Measurements from ENCODE around the gene CSNK1G3.
"Not testable (repeated sequence)": the region's sequence is repeated elsewhere in the genome, so short reads cannot be mapped to it uniquely, and the experiment has no call there.

The CSNK1G3 gene

GRCh38 chr5:123511648-123512605, at the start of gene CSNK1G3:
CSNK1G3 (plus strand) TSS chr5:123512177; CDS start chr5:123545664, 33,487 bp downstream.
- peak; percentile 51 for DNase-seq

GRCh38 chr5:123466839-123467238, 45.1 kb upstream of the CSNK1G3 start:
- not testable (repeated sequence) for DNase-seq

DNA sequence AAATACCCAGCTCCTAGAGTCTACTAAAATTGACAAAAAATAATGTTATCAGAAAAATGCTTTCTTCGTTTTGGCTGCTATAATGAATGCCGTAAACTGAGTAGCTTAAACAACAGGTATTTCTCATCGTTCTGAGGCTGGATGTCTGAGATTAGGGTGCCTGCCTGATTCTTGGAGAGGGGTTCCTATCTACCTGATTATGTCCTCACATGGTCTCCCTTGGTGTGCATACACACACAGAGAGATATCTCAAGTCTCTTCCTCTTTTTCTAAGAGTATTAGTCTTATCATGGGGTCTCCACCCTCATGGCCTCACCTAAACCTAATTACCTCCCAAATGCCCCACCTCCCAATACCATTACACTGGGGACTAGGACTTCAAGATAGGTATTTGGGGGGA, 40.6 kb upstream of the CSNK1G3 start:
- DNase-seq = no peak

GRCh38 chr5:123472150-123472924, 39.6 kb upstream of the CSNK1G3 start:
- no peak for DNase-seq

DNA sequence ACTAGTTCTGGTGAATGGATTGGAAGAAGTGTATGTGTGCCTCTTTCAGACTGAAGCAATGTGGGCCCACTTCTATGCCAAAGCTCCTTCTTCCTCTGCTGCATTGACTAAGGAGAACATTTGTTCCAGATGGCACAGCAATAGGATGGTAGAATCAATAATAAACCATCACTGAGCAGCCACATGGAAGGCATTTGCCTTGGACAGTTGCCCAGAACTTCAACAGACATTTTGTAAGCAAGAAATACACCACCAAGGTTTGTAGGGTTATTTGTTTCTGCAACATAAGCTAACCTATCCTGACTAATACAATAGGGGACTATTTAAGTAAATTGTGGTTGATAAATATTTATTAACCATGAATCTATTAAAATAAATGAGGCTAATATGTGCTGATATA, 37.7 kb upstream of the CSNK1G3 start:
- no peak for DNase-seq

DNA sequence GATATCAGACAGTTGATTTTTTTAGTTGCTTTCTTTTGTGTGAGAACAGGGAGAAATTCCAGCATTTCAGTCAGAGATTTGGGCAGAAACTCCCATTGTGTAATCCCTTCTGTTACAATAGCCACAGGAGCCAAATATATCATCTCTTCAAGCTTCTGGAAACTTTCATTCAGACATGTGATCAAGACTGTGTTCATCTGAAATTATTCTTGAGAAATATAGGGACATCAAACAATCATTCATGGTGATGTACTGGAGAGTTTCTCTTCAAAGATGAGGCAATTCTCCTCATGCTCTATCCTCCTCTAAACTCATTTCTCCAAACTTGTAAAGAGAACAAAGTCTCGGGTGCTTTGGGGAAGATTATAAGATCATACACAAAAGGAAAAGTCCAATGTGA, 35.2 kb upstream of the CSNK1G3 start:
- no peak for DNase-seq

DNA sequence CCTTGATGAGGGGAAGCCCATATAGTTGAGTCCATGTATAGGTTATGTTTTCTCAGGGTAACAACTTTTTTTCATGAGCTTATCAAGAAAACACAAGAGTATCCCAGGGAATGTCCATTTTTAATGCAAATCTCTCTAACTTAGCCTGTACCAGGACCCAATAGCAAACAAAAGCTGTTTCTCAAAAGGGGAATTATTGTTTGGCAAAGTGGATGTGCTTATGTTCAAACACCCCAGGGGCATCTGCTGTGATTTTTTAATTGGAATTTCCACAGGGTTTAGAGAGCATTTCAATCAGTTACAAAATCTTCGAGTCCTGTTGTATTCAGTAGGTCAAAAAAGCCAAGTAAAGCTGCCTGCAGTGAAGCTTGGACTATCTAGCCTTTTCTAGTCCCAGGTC, 33.4 kb upstream of the CSNK1G3 start:
- DNase-seq = no peak

GRCh38 chr5:123482258-123482657, 29.7 kb upstream of the CSNK1G3 start:
- DNase-seq = no peak

- no peak for DNase-seq
Measured at GRCh38 chr5:123483446-123484077, 28.4 kb upstream of the CSNK1G3 start.

DNA sequence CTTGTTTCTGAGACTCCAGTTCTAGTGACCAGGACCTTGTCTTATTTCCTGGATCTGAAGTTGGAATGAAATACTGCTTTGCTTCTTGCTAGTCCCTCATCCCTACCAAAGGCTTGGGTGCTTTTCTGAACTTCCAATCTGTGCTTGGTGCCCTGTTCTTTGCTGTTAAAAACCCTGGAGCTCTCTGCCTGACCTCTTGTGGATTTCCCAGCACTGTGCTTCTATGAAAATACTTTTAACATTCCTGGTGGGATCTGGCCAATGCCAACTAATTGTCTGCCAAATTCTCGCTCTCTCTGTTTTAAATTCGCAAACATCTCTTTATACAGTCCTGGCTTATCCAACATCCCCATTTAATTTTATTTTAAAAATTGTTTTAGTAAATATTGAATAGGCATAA, 26.7 kb upstream of the CSNK1G3 start:
- DNase-seq = no peak

DNA sequence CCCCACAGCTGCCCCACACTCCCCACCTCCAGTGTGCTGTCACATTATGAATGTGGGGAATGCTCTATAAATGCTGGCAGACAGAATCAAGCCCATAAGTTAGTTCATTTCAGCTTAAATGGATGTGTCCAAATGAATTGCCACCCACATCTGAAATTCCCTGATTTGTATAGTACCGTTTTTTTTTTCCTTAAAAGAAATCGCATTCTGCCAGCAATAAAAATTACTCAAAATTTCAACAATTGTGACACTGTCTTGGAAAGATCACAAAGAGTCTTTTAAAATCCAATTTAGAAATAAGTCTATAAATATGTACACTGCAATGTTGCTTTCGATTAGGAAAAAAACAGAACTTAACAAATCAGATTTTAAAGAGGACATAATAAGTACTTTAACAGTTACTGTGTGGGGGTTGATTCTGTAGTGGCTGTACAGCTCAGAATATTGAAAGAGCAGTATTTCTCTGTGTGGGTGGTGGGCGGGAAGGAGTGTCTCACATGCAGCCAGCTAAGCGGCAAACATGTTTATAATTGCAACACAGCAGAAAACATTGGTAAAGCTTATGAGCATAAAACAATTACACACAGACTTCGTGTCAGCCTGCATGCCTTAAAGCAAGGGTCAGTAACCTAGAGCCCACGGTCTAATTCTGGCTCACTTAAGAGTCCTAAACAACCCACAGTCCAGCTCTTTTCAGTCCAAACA, 24.9 kb upstream of the CSNK1G3 start:
- DNase-seq = no peak

DNA sequence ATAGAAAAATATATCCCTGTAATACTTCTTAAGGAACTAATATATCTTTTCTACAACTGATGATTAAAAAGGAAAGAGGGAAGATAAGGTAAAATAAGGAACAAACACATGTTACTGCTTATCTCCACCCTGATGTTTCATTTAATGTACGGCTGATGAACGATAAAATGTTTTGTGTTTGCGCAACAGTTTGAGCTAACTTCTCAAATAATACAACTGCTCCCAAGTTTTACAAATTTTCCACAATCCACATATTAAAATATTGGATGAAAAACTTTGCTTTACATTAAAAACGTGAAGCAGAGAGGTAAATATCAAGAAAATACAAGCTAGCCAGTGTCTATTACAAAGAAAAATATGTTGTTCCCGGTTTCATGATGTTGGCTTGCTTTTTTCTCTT, 21.0 kb upstream of the CSNK1G3 start:
- no peak for DNase-seq

DNA sequence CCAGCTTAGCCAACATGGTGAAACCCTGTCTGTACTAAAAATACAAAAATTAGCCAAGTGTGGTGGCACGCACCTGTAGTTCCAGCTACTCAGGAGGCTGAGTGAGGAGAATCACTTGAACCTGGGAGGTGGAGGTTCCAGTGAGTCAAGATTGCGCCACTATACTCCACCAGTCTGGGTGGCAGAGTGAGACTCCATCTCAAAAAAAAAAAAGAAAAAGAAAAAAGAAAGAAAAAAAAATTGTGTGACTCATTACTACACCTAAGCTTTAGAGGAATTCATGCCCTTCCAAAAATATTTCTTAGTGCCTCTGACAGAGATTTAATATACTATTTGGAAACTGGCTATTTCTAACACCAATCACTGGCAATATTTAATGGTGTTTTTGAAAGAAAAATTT, 16.8 kb upstream of the CSNK1G3 start:
- not testable (repeated sequence) for DNase-seq

- no peak for DNase-seq
Measured at GRCh38 chr5:123496892-123497291, 15.1 kb upstream of the CSNK1G3 start.

DNA sequence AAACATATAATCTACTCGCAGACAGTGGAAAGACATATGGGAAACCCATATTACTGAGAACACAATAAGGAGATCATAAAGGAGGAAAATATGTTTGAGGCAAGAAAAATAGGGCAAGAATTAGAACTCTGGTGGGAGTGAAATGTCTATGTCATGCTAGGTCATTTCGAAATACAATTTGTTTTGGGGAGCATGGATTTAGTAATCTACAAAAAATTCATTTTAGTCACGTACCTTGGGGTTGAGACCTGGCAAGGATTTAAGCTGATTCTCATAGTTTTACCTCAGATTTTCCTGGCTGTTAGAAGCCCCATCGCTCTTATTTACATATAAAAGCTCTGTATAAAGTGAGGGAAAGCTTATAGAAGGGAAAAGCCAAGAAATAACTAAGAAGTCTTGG, 11.5 kb upstream of the CSNK1G3 start:
- DNase-seq = no peak

GRCh38 chr5:123502120-123502519, 9.9 kb upstream of the CSNK1G3 start:
- DNase-seq = no peak

DNA sequence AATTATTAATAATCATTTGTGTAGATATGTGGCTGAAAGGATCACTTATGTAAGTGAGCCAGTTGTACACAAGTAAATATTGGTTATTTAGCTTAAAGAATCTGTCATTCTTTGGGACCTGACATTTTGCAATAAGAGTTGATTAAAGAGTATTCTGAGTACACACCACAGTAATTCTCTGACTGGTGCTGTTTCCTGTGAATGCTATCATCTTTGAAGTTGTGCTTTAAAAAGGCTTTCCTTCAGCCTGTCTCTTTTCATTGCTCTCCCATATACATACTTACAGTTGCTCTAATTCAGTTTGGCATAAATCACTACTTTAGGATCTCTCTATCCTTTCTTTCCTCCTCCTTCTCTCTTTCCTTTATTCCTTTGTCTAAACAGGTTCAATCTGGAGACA, 8.7 kb upstream of the CSNK1G3 start:
- DNase-seq = no peak

DNA sequence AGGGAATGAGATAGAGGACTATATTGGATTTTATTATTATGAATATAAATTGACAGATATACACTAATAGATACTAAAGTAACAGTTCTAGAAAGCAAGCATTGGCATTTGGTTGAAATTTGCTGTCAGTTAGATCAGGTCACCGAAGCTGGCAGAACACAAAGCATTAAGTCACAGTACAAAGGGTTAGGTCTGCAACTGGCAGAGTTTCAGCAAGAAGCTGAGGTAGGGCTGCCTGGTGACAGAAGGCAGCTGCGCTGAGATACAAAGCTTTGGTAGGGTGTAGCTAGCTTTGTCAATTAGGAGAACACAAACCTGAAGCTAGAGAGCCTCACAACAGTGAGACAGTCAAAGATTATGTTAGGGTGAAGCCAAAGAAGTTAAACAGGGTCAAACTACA, 6.3 kb upstream of the CSNK1G3 start:
- DNase-seq = no peak

DNA sequence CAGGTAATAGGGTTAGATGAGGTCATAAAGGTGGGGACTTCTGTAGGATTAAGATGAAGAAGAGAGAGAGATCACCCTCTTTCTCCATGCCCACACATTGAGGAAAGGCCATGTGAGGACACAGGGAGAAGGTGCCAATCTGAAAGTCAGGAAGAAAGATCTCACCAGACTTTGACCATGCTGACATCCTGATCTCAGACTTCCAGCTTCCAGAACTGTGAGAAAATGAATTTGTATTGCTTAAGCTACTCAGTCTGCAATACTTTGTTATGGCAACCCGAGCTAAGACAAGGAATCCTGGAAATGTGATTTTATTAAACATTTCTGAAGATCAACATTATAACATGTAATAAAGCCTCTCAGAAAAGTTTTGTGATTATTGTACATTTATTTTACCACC, 3.5 kb upstream of the CSNK1G3 start:
- DNase-seq = no peak

GRCh38 chr5:123511290-123511647, 708 bp upstream of the CSNK1G3 start:
- no peak for DNase-seq

DNA sequence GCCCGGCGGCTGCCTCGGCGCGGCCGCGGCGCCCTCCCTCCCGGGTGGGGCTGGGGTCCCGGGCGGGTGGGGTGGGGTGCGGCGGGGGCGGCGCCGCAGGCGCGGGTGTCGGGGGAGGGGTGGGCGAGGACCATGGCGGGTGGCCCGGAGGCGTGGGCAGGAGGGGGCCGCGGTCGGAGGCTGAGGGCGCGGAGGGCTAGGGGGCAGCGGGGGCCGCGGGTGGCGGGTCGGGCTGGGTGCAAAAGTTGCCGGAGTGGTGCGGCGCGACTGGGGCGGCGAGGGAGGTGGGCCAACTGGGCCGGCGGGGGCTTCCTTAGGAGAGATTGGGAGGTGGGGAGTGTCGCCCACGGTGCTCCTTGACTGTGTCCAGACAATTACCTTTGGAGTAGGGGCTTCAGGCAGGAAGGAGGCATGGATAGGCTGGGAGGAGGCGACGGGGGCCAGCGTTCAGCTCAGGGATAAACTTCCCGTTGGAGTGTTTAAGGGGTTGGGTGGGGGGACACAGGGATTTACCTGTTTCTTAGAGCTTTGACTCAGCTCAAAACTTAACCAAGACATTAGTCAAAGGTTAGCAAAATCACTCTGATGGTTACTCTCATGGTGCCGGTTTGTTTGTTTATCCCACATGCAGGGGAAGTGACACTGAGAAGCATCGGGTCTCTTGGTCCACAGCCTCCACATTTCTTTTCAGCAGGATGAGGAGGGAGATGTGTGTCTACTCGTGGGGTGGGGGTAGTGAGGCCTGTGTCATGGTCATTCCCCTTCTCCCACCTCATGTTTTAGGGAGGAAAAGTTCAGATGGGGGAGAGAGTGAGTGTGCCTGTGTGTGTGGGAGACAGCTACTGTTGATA, 859 bp downstream of the CSNK1G3 start:
- no peak for DNase-seq
